ENCODE data around the gene KIF6. TPM values are rescaled to one million over a fixed set of nuclear protein-coding genes. Genes with fewer than 3 reads are reported as not detected.

KIF6 gene
- total RNA-seq, 2 donors from 2014 or later = 0.09 to 0.97 TPM

DNA sequence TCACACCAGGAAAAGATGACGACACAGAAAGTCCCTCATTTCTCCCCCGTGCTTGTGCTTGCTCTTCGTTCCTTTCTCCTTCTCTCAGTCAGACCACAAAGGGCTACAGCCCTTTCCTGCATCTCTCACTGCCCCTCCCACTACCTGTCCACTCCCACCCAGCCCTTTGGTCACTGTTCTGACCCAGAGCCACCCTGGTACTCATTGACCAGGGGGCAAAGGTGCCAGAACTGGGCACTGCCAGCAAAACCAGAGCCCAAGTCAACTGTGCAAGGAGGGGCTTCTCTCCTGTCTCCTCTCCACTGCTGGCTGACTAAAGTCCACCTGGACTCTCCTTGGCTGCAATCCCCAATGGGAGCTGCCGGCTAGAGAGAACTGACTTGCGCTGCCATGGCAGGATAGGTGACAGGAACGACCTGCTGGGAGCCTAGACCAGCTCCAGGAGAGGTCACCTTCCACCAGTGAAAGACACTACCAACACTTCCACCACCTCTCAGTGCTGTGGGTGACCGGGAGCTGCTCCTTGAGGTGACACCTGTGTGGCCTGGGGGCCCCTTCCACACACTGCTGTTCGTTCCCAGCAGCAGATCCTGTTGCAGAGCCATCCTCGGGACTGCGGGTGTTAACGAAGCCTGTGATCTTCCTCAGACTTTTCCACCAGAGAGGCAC, 443.8 kb downstream of the KIF6 start:
- H3K9me3 ChIP-seq = no peaks in the 10 kb centered on the region
- H3K27me3 ChIP-seq (replicated peaks; ENCODE audit: insufficient read depth) = no peaks in the 10 kb centered on the region
- 83% methylated on average over 9 of the region's 11 CpGs for WGBS
- no peaks in the 10 kb centered on the region for H3K4me1 ChIP-seq (replicated peaks)
- intact Hi-C loops (cut with DNase I) = no loop called here
- no peak overlapping the region for H3K4me3 ChIP-seq
- no peak for DNase-seq (ENCODE audit: low spot score)
- H3K36me3 ChIP-seq = no peaks in the 10 kb centered on the region
- H3K27ac ChIP-seq = no peak overlapping the region
- no peak for TF ChIP-seq POLR2A (IDR thresholded peaks at IDR 0.05)
- TF ChIP-seq, protein P1, sequence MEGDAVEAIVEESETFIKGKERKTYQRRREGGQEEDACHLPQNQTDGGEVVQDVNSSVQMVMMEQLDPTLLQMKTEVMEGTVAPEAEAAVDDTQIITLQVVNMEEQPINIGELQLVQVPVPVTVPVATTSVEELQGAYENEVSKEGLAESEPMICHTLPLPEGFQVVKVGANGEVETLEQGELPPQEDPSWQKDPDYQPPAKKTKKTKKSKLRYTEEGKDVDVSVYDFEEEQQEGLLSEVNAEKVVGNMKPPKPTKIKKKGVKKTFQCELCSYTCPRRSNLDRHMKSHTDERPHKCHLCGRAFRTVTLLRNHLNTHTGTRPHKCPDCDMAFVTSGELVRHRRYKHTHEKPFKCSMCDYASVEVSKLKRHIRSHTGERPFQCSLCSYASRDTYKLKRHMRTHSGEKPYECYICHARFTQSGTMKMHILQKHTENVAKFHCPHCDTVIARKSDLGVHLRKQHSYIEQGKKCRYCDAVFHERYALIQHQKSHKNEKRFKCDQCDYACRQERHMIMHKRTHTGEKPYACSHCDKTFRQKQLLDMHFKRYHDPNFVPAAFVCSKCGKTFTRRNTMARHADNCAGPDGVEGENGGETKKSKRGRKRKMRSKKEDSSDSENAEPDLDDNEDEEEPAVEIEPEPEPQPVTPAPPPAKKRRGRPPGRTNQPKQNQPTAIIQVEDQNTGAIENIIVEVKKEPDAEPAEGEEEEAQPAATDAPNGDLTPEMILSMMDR (IDR thresholded peaks at IDR 0.05) = no peak

DNA sequence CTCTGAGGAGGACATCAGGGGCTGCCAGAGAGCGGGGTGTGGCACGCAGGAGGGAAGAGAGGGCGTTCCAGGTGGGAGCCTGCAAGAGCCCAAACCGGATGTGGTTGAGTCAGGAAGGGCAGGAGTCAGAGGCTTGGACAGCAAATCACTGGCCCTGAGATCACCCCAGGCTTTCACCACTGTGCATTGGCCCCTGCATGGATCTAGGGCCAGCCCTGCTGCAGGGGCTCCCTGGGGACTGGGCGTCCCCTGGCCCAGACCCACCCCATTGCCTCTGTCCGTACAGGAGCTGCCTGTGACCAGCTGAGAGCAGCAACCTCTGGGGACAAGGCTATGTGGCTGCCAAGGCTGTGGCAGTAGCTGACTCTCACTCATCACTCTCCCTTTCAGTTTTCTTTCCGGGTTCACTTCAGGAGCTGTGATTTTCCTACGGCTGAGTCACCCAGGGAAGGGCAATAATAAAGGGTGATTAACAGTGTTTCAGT, 444.9 kb downstream of the KIF6 start:
- Histone ChIP-seq H3K9me3 (no peaks in the 10 kb centered on the region), H3K4me3 (no peak overlapping the region), H3K4me1 (replicated peaks) (no peaks in the 10 kb centered on the region), H3K27ac (no peak overlapping the region), H3K27me3 (replicated peaks; ENCODE audit: insufficient read depth) (no peaks in the 10 kb centered on the region), H3K36me3 (no peaks in the 10 kb centered on the region)
- DNase-seq (ENCODE audit: low spot score) = no peak
- intact Hi-C loops (cut with DNase I) = no loop called here
- TF ChIP-seq POLR2A (IDR thresholded peaks at IDR 0.05) = no peak
- TF ChIP-seq, protein P1 (IDR thresholded peaks at IDR 0.05) = peak in 1 of 4 experiments; percentile 2
- 48% methylated on average over 7 of the region's 8 CpGs for WGBS

Small RNAs within 50 kb of the gene (small RNA-seq; reads per million reads assigned to genes)
- gene RNU1-54P = 0 reads per million in 2 donors

Other genes with a start within 250 kb of the KIF6 start
- gene DAAM2, start 67.0 kb upstream of the KIF6 start, total RNA-seq = 10 to 100 TPM in 1 of 2 donors, 1 to 10 TPM in 1; 4.7 to 41.3 TPM
- gene MOCS1, start 209.1 kb upstream of the KIF6 start, total RNA-seq = 10 to 100 TPM in 1 of 2 donors, 1 to 10 TPM in 1; 7.2 to 19.8 TPM